Activated CD4-positive, alpha-beta T cell treated with anti-CD3 and anti-CD28 coated beads, Interleukin-2, amount 50 U/mL, for 16 hours (primary cell): ENCODE data around the gene RASSF5.

ENCODE experiments used
- DNase-seq: peaks from one replicate; pipeline ENCODE4 v3.0.0-alpha.2; 2020

Gene RASSF5

DNA sequence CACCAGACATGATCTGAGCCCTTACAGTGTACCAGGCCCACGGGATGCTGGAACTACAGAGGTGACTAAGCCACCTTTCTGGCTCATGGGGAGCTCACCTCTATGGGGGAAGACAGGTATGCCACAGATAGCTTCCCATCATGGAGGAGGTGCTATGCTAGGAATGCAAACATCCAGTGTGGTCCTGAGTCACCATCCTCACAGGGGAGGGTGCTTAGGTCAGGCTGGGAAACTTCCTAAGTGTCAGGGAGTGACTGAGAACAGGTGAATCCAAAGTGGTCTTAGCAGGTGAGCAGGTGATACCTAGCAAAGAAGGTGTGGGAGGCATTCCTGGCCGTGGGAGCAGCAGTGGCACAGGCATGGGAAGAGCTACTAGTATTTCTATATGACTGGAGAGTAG is 8.6 kb upstream of the RASSF5 start:
- DNase-seq: no peak

DNA sequence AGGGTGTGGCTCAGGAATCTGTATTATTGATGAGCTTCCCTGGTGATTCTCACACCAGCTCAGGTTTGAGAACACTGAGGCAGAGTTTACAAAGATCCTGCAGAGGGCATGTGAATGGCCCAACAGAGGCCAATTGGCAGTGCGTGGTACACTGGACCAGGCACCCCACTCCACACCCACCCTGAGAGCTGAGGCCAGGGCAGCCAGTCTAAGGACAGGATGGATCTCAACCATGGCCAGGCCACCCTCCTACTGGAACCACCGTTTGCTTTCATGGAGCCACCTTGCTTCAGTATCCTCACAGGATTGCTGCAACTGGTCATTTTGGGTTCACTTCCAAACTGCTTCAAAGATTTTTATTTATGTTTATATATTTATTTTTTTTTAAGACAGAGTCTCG is 7.3 kb upstream of the RASSF5 start:
- no peak for DNase-seq

DNA sequence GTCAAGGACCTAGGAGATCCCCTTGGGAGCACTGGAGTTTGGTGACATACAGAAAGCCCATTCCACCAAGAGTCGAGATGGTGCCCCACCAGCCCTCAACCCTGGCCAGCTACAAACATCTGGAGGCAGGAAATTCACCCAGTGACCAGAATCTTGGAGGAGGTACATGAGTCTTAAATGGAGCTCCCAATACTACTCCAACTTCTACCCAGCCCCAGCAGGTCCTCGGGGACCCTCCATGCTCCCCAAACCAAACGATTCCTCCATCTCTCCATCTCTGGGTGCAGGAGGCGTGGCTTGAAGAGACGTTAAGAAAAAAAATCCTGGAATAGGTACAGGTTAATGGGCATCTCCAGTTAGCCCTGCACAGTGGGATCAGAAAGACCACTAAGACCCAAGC is 5.5 kb upstream of the RASSF5 start:
- no peak for DNase-seq

DNA sequence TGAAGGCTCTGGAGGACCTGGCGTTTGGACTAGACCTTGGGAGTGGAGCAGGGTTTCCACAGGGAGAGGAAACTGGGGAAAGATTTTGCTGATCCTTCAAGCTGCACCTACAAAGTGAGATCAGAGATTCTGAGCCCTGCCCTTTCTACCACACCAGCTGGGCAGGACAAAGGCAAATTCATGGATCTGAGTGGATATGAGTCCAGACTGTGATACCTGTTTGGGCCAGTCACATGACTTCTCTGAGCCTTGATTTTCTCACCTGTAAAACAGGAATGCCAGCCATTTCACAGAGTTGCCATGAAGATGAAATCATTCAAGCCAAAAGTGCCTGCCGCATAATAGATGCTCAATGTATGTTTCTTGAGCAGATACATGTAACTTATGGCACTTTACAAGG is 4.9 kb upstream of the RASSF5 start:
- no peak for DNase-seq

DNA sequence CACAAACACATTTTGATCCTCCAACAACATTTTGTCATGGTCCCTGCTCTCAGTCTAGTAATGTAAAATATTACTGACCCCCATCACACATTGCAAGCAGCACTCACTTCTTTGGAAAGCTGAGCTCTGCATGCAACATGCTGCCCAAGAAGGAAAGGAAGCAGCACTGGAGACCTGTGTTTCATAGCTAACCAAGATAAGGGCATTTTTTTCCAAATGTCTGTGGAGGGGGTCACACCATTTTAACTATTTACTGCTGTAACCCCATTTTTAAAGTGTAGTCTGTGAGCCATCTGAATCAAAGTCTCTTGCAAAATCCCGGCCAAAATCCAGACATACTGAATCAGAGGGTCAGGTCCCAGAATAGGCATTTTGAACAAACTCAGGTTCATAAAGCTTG is 4.5 kb upstream of the RASSF5 start:
- DNase-seq: no peak

DNA sequence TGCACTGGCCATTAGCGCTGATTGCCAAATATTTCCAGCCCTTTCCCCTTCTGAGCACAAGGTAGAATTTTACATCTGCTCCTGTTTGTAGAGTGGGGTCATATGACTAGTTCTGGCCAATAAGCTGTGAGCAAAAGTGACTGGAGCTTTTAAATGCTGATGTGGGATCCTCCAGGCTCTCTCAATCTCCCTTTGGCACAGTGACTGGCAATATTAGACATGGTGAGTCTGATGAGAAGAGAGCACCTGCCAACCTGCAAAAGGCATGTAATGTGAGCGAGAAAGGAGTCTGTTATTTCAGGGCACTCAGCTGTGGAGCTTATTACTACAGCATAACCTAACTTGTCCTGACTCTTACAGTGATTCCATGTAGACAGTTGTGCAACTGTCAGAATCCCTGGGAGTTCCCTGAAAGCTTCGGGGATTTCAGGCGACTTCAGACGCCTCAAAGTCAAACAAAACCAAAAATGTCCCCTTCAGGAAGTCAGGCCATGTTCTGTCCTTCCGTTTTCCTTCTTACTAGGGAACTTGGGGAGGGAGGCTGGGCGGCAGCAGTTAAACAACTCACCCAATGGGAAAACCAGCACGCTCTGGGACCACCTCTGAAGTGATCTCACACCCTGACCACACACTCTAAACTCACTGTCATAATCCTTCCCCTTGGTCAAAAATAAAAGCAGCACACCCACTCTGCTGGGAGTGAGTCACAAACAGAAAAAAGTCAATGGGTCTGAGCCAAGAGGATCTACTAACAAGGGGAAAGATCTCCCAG is 3.6 kb upstream of the RASSF5 start:
- DNase-seq: peak; percentile 88

DNA sequence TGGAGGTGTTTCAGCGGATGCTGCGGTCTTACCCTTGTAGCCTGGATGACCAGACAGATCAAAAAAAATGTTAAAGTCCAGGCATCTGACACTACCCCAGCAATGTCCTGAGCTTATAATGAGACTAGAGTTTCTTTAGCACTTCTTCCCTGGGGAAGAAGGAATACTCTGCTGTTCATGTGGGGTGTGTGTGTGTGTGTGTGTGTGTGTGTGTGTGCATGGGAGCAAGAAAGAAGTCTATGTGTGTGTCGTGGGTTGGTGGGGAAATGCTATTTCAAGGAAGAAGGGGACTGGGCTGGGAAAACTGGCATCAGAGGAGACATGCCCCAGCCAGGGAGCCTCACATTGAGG is 3.0 kb upstream of the RASSF5 start:
- DNase-seq: no peak

DNA sequence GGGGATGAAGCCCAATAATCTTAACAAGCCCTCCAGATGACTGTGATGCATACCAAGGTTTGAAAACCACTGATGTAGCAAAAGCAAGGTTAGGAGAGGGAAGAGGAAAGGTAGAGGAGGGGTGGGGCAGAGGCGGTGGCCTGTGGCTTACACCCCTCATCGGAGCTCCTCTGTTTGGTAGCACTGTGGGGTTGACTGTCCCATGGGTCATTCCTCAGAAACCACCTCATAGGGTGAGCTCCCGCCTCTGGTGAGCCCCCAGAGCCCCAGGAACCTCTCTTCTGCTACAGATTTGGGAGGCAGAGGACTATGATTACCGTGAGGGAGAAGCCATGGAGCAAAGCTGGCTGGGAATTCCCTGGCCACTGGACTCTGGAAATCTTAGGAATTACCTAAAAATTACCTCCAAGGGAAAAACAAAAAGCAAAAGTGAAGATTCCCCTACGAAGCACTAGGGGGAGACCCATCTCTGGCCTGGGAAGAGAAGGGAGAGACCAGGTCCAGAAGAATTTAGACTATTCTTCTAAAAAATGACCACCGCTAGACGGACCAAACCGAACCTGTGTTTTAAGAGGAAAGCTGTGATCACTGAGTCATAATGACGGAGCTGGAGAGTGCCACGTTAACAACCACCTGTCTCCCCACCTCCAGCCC is 1.5 kb upstream of the RASSF5 start:
- no peak for DNase-seq

DNA sequence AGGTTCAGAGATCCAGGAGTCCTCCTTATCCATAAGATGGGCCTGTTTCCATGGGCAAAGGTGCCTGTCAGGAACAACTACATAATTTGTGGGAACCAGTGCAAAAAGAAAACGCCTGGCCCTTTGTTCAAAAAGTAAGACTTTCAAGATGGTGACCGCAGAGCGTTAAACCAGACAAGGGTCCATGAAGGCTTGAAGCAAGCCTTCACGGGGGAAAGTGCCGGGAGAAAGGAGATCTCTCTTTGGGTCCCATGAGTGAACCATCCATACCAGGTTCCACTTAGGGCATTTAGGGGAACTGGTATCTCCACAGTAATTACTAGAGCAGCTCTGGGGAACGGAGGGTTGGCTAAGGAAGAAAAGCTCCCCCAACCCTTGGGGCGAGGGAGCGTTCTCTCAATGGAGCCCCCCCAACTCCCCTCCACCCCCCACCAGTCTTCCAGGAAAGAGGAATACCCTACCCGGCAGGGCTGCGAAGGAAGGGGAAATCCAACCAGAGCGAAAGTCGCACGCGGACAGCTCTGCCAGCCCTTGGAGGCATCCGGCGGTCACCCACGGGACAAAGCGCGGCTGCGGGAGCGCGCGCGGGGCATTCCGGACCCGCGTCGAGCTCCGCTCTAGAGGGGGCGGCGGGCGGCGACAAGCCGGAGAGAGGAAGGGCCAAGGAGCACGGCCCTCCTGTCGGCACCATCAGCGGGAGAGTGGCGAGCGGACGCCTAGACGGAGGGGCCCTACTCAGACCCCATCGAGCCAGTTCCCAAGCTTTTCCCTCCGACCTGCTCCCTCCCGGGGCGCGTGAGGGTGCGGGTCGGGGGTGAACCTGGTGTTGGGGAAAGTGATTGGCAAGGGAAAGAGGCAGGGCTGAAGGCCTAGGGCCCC is 687 bp upstream of the RASSF5 start:
- no peak for DNase-seq

DNA sequence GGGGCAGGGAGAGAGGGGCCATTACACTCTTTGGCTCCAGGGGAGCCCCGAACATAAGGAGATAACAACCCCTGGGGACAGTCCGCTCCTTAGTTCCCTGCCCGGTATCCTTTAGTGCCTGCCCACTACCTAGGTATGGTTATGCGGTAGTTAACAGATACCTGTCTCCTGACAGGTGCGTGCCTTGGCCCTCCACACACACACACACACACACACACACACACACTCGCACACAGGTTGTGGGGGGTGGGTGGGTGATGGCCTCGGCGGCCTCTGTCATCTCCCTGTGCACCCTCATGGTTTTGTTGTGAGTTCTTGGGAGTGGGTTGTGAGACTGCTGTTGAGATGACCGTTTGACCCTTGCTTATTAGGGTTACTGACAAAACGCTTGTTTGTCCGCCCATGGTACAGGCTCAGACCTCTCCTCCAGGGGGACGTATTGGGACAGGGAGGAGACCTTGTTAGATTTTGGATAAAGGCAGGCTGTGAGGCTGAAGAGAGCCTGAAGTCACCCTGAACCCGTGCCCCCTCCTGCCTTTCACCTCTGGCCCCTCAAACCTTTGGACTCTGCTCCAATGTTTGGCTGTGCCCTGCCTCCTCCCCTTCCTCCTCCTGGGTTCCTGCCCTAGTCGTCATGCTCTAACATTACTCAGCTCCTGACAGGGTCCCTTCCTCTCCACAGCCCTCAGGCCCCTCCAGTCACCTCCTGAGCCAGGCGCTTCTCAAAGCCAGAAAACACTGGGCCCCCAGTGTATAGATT is 979 bp downstream of the RASSF5 start:
- DNase-seq: no peak

DNA sequence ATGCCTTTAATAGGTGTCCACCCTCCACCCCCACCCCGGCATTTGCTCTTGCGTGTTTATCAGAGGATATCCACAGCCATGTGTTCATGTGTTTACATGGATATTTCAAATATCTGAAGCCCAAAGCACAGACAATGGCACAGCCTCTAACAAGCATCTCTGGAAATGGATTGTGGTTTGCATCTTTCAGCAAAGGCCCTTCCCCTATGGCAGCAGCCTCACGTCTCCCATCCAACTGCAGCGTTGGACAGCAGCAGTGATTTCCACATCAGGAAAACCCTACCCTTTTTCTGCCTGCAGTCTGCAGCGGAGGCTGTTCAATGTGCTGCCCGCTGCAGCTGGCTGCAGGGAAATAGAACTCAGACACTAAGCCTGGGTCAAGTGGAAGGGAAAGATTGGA is 1.6 kb downstream of the RASSF5 start:
- no peak for DNase-seq

DNA sequence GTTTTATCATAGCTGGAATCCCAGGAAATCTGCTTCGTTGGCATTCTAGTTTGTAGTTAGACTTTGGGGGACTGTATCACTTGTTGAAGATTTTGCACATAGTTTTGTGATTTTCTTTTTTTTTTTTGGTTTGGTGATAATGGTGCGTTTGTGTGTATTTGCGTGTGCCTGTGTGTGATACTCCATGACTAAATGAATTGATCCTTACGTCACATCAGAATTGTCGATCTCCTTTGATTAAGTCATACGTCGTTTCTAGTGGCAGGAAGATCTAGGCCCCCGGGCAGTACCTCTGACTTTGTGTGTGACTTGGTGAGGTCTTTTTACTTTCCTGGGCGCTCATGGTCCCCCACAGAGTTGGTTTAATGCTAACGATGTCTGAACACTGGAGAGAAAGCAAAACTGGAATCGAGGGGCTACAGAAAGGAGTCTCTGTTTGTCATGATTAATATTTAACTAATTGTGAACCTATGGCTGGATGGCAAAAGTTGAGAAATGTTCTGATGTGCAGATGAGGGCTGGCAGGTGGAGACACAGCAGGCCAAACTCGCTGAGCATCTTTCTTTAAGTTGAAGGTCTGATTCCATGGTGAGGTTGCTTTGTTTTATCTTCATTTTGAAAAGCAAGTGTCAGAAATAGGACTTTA is 2.4 kb downstream of the RASSF5 start:
- no peak for DNase-seq

DNA sequence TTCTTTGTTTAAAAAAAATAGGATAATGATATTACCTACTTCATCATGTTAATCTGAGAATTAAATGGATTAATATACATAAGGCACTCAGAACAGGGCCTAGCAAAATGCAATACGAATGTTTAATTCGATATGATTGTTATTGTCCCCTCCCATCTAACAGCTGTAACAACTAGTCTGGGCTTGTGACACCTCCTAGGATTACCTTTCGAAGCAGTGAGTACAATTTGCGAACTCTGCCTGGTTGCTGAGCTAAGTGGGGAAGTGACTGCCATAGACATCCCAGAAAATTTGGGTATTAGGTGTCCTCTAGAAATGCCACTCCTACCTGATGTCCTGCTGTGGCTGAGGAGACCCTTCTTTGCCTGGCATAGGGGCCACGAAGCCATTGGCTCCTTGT is 3.0 kb downstream of the RASSF5 start:
- no peak for DNase-seq

DNA sequence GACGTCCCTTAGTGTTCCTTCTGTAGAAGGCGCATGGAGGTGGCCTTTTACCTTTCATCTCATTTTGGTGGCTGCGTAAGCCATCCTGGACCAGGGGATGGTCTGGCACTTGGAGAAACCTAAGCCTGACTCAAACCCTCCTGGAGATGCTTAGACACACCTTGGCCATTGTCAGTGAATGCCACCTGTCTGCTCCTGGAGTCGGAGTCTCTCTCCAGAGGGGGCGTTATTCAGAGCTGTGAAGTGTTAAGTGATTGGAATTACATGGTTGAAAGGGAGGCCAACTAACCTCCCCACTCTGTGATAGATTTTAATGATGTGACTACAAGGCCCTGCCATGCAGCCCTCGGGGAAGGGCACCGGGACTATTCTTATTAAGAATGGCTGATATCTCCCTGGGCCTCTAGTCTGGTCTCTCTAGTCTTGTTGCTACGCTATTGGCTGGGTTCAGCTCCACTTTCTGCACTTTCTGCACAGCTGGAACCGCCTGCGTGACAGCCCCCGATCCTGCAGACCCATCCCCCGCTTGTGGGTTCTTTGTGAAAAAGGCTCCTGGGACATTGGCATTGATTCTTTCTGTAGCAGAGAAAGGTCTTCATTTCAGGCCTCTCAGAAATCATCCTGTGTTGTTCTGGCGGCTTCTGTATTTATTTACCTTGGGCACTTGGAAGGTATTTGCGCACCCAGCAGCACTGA is 4.2 kb downstream of the RASSF5 start:
- DNase-seq: no peak

DNA sequence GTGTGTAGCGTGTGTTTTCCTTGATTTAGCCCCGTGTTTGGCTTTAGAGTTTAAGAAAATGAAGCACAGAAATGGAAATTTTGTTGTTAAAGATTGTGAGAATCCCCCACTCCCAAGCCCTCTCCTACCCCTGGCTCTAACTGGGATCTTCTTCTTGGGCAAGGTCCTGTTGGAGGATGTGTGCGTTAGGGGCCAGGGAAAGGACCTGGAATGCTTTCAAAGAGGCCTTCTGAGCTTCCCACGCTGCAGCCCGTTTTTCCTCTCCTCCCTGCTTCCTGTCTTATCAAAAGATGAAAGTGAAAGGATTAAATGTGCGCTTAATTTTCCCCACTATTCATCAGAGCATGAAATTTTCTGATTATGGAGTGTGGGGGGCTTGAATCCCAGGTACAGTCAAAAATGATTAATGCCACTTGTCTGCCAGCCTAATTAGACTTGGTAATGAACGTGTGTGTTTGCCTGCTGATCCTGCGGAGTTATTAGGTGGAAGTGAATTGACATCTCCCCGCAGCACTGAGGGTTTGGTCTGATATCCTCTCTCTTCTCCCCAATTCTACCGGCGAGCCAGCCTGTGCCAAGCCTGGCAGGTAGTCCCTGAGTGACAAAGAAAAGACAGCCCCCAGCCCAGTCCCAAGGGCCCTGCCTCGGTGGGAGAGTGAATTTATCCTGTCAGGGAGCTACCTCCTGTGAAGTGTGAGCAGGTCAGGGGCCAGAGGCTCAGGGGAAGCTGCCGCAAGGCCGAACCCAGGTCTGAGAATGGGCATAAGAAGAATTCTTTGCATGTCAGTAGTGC is 4.9 kb downstream of the RASSF5 start:
- DNase-seq: no peak

DNA sequence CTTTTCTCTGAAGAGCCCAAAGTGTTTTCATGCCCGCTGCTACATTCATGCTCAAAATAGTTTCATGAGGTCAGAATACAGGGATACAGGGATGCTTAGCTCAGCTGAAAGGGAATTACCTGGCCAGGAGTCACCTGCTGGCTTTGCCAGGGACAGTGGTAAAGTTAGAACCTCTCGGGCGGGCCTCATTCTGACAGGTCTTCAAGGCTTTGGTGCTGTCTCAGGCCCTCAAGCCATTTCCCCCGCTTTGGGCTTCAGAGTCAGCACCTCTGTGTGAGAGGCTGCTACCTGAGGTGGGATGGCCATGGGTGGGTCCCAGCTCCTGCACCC is 5.5 kb downstream of the RASSF5 start:
- no peak for DNase-seq

DNA sequence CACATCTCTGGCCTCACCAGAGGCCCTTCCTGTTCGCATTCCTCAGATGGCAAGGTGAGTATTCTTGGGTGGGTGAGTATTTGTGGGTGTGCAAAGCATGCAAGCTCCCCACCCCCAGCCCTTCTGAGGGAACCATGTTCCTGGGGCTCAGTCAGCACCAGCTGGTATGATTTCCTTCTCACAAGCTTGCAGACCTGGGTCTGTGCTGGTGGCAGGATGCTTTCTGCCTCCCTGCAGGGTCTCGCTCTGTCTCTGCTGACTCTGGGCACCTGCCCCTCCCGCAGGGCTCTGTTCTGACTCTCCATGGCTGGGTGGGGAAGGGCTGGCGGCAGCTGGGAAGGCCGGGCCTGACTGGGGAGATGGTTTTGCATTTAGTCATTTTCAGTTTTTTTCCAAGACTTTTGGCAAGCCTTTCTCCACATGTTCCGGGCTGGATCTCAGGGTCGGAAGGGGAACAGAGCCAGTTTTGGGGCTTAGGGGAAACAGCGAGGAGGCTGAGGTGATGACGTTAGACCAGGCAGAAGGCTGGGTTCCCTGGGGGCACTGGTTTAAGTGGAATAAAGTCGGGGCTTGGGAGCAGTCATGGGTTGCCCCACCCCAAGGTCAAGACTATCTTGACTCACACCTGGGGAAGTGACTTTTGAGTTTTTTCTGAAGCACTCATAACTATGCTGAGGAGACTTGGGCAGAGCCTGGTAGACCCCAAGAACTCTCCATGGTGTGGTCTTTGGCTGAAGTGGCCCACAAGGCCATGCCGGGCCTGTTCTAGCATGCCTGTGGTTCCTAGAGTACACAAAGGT is 6.2 kb downstream of the RASSF5 start:
- no peak for DNase-seq

DNA sequence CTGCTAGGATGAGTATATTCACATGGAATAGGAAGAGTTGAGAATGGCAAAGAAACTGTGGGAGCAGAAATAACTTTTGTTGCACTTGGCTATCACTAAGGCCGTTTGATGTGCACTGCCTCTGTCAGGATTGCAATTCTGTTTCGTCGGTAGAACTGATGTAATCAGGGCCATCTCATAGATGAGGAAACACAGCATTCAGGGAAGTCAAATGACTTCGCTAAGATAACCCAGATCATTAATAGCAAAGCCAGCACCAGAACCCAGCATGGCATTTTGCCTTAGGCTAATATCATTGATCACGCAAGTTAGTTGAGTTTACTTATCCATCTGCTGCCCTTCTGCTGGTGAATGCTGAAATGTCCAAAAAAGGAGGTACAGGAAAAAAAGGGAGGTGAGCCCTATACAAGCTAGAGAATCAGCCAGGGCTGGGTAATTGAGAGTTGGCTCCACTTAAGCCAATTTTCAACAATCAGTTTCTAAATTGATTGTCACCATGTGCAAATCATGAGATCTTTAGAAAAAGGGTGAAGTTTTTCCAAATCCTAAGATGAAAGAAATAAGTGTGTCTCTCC is 7.6 kb downstream of the RASSF5 start:
- no peak for DNase-seq

DNA sequence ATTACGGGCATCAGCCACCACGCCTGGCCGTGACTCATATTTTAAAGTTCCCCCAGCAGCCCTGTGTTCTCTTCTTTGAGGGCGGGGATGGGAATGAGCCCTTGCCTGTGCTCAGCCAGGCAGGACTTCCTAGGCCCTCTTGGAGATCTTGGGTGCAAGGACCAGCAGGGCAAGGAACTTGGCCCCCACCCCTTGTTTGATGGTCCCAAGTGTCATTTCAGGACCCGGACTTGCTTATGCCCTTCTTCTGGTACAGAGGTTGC is 9.3 kb downstream of the RASSF5 start:
- DNase-seq: no peak

DNA sequence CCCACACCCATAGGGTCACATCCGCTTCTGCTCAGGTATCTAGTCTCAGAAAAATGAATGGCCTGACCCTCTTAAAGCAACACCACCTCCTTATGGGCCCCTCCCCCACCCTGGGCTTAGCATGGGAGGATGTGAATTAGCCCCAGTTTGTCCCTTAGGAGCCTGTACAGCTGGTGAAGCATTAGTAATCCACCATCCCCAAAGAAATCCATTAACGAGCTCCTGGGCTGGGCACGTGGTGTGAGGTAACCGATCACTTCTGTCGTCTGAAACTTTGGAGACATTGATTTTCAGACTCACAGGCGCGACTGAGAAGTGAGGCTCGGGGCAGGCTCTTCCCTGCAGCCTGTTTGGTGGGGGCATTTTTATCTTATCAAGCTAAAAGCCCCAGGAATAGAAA is 10.5 kb downstream of the RASSF5 start:
- no peak for DNase-seq
